Posterior cingulate gyrus (tissue), 11 donors: ENCODE results near the gene KRT85.

Experiments
- DNase-seq, 10 donors: peaks; one replicate each; pipeline versions ENCODE4 v3.0.0 to v3.0.0-alpha.2; 2020 to 2021; ENCODE audit warnings: mixed read lengths in 3 of 10
- intact Hi-C: fragments of 100-400 bp; cut with DNase I; formaldehyde crosslinking; loops from one replicate; pipeline ENCODE4 v1.15.1; 2023

Gene KRT85

GRCh38 chr12:52396656-52397055, 29.4 kb upstream of the KRT85 start:
- intact Hi-C loops: no loop called here
- peak in 1 of 10 donors; percentile 62 for DNase-seq

GRCh38 chr12:52395761-52396434, 28.6 kb upstream of the KRT85 start:
- peak in 3 of 10 donors; percentile 55 to 77 (median 73) for DNase-seq
- intact Hi-C loops: no loop called here

- intact Hi-C loops: no loop called here
- DNase-seq: peak in 3 of 10 donors; percentile 36 to 61 (median 45)
Measured at GRCh38 chr12:52394836-52395405, 27.6 kb upstream of the KRT85 start.

- peak in 2 of 10 donors; percentile 15 to 19 for DNase-seq
- intact Hi-C loops: no loop called here
Measured at GRCh38 chr12:52392465-52393007, 25.3 kb upstream of the KRT85 start.

- intact Hi-C loops: no loop called here
- DNase-seq: peak; percentile 39 to 96 (median 74)
Measured at GRCh38 chr12:52391618-52392002, 24.3 kb upstream of the KRT85 start.

GRCh38 chr12:52390739-52391617, 23.7 kb upstream of the KRT85 start:
- peak in 5 of 10 donors; percentile 26 to 78 (median 47) for DNase-seq
- intact Hi-C loops: no loop called here

- intact Hi-C loops: no loop called here
- DNase-seq: peak in 8 of 10 donors; percentile 47 to 93 (median 64)
Measured at GRCh38 chr12:52389313-52390207, 22.3 kb upstream of the KRT85 start.

- DNase-seq: peak in 7 of 10 donors; percentile 33 to 91 (median 56)
- intact Hi-C loops: no loop called here
Measured at GRCh38 chr12:52387859-52388258, 20.6 kb upstream of the KRT85 start.

- intact Hi-C loops: no loop called here
- DNase-seq: peak in 2 of 10 donors; percentile 51 to 70
Measured at GRCh38 chr12:52385226-52385702, 18.0 kb upstream of the KRT85 start, which contains the start of gene KRT84. Gene KRT84, minus strand, starts transcription at chr12:52385652. Its CDS starts 67 bp downstream, at chr12:52385585.

GRCh38 chr12:52383331-52383730, 16.1 kb upstream of the KRT85 start:
- intact Hi-C loops: loop anchor here (5.0 kb wide), 1 partner anchor 184 kb away; no protein-coding TSS in a partner anchor
- DNase-seq: peak in 2 of 10 donors; percentile 15 to 58

GRCh38 chr12:52382854-52383253, 15.6 kb upstream of the KRT85 start:
- peak in 2 of 10 donors; percentile 3 for DNase-seq
- intact Hi-C loops: loop anchor here (5.0 kb wide), 1 partner anchor 184 kb away; no protein-coding TSS in a partner anchor

- intact Hi-C loops: loop anchor here (5.0 kb wide), 1 partner anchor 186 kb away; no protein-coding TSS in a partner anchor
- peak in 2 of 10 donors; percentile 4 to 25 for DNase-seq
Measured at GRCh38 chr12:52381206-52381605, 13.9 kb upstream of the KRT85 start.

GRCh38 chr12:52380271-52380694, 13.0 kb upstream of the KRT85 start:
- intact Hi-C loops: loop anchor here (5.0 kb wide), 1 partner anchor 187 kb away; no protein-coding TSS in a partner anchor
- DNase-seq: peak in 9 of 10 donors; percentile 44 to 93 (median 61)

GRCh38 chr12:52379536-52379935, 12.3 kb upstream of the KRT85 start:
- intact Hi-C loops: no loop called here
- peak in 2 of 10 donors; percentile 32 to 56 for DNase-seq

- intact Hi-C loops: no loop called here
- peak in 2 of 10 donors; percentile 59 to 84 for DNase-seq
Measured at GRCh38 chr12:52378091-52378490, 10.8 kb upstream of the KRT85 start.

GRCh38 chr12:52377266-52377665, 10.0 kb upstream of the KRT85 start:
- DNase-seq: peak in 2 of 10 donors; percentile 19 to 57
- intact Hi-C loops: no loop called here

GRCh38 chr12:52372216-52373154, 5.2 kb upstream of the KRT85 start:
- peak; percentile 62 to 98 (median 86) for DNase-seq
- intact Hi-C loops: loop anchor here (1.0 to 5.0 kb wide), 3 partner anchors 135 to 508 kb away; no protein-coding TSS in a partner anchor

GRCh38 chr12:52371716-52372115, 4.4 kb upstream of the KRT85 start:
- DNase-seq: peak in 2 of 10 donors; percentile 18 to 81
- intact Hi-C loops: loop anchor here (1.0 to 5.0 kb wide), 3 partner anchors 136 to 509 kb away; no protein-coding TSS in a partner anchor
